GM18951 (cell line): ENCODE results near the gene FOXO3.

Source experiments
- POLR2A ChIP-seq: IDR thresholded peaks from 4 replicates; pipeline ENCODE4 v1.6.1; 2011; ENCODE audit warnings: mild to moderate bottlenecking; ENCODE audit not compliant: insufficient read length, insufficient read depth; ENCODE audit errors: extremely low read depth
- in situ Hi-C: fragments of 300-500 bp; cut with MboI; formaldehyde crosslinking; loops from one replicate; pipeline ENCODE4 v1.12.0; 2022; ENCODE audit warnings: low sequenced_read_pairs, mixed read lengths, inconsistent platforms; ENCODE audit not compliant: unreplicated experiment

The FOXO3 gene

DNA sequence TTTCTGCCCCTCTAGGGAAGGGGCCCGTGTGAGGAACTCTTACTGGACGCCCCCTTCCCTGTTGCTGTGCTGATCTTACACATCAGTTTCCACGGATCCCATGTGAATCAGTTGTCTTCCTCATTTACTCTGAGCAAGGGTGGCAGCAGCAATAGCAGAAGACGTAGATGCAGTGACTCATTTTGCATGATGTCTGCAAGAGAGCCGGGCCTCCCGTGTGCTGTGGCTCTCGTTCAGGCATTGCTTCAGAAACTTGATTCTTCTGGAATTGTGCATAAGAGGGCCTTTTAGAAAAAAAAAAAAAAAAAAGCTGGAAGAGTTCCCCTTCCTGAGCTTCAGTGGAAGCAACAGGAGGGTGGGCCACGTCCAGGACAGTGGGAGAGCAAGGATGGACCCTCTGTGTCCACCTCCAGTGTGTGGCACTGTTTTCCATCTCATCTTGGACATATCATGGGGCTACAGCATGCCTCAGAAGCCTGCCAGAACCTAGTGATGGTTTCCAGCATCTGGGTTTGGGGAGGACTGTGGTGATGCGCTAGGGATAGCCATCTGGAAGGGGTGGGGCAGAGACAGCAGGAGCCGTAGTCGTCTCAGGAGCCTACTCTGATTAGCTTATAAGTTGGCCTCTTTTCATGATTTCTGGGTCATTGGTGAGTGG, 62.1 kb downstream of the FOXO3 start:
- no peak for TF ChIP-seq POLR2A

DNA sequence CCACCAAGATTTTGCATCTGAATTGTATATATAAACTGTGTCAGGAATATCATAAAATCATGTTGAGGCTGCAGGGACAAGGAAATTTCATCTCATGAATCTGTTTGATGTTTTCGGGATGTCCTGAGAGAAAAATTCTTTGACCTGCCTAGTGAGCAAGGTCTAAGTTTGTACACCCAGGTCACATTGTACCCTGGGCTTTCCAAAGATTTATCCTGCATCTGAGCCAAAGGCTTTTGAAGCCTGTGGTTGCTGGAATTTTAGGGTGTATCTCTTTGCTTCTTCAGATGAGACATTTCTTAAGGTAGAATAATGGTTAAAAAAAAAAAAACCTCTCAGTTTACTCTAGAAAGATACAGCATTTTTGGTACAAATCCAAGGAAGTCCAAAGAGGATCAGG, 63.3 kb downstream of the FOXO3 start:
- in situ Hi-C loops: no loop called here
- no peak for TF ChIP-seq POLR2A

More for the DNA sequence above, 62.1 kb downstream of the FOXO3 start:
- in situ Hi-C loops: no loop called here

DNA sequence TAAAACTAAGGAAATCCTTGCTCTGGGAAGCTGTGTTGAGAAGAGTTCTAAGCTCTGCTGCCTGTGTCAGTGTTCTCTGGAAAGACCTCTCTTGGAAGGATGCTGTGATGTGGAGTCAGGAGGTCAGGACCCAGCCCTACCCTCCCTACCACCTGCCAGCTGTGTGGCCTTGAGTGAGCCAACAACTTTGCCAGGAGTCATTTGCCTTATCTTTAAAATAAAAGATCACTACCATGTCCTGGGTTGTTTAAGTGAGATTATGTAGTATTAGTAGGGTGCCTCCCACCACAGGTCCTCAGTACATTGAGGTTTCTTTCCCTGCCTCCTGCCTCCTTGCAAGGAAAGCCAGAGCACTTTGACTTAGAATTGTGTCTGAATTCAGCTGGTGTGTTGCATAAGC, 64.9 kb downstream of the FOXO3 start:
- TF ChIP-seq POLR2A: no peak
- in situ Hi-C loops: no loop called here

DNA sequence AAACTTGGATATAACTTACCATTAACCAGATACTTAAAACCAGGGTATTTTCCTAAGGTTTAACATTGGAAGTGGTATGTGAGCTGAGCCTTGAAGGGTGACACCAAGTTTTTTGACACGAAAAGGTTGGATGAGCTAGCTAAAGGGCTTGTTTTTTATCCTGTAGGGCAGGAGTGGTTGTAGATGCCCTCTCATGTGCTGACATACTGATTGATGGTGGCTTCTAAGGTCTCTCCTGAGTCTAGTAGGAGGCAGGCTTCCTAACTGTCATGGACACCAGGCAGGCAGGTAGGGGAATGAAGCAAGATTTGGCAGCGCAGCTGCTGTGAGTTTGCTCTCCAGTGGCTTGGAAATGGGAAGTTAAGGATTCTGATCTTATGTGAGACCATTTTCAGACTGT, 66.1 kb downstream of the FOXO3 start:
- in situ Hi-C loops: no loop called here
- TF ChIP-seq POLR2A: no peak

DNA sequence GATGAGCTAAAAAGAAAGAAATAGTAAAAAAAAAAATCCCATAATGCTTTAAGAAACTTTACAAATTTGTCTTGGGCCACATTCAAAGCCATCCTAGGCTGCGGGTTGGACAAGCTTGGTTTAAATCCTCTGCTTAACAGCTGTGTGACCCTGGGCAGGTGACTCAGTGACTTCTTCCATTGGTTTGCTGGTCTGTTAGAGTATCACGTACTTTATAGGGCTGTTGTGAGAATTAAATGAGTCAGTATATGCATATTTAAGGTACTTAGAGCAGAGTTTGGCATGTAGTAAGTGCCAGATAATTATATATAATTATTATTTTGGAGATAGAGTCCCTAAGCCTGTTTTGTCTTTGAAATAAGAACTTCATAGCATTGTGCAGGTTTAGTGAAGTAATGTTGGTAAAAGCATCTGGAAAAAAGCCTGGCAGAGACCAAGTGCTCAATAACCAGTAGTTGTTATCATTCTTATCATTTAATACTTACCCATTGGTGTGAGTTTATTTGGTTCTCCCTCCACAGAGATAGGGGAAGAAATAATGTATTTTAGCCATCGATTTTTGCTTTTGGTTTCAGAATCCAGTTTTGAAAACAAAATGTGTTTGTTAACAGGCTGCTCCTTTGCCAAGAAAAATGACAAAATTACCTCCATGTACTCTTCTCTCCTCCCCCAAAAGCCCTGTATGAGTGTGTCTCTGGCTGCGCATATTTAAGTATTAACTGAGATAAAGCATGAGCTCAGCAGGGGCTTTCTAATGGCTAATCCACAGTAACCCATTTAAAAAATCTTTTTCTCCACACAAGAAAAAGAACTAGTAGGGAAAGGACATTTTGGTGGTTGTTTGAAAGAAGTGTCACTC, 67.2 kb downstream of the FOXO3 start:
- TF ChIP-seq POLR2A: no peak
- in situ Hi-C loops: no loop called here

DNA sequence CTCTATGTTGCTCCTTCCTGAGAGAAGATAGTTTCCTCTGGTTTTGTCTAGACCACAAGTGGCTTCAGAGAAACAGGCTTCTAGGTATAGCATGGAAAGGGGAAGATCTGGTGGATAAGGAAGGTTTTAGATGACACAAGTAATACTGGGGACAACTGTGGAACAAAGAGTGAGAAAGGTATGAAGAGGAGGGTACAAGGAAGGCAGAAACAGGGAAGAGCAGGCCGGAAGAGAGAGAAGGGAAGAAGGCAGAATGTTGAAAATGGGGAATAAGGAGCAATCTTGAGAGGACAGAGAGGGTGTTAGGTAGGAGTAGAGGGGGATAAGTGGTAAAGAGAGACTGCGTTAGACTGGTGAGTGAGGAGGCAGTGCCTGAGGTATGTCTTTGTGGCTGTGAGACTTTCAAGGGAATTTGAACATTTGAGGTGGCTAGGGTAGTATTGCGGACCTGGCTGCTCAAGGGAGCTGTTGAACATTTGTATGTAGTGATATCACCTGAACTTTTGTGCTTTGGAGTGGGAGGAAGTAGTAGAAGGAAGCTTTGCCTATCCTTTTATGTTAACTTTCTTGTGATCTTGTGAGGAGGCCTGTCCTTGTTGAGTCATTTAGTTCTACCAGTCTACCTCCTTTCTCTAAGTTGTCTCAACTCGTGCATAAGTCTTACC, 69.5 kb downstream of the FOXO3 start:
- in situ Hi-C loops: no loop called here

DNA sequence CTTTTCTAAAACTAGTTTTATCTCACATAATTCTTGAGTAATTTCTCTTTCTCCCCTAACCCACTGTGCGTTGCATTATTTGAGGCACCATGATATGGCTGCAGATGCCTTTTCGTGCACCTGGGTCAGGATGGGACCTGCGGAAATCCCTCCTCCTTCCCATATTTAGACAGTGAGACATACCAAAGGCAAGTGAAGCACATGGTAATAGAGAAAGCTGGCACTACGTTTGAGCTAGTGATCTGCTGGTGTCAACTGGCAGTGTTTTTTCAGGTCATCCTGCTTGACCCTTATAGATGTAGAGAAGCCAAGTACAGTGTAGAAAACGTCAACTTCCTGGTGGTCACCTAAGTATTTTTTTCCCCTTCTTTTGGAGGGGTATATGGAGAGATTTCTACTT, 71.7 kb downstream of the FOXO3 start:
- in situ Hi-C loops: no loop called here
- no peak for TF ChIP-seq POLR2A

More for the DNA sequence above, 69.5 kb downstream of the FOXO3 start:
- TF ChIP-seq POLR2A: no peak

DNA sequence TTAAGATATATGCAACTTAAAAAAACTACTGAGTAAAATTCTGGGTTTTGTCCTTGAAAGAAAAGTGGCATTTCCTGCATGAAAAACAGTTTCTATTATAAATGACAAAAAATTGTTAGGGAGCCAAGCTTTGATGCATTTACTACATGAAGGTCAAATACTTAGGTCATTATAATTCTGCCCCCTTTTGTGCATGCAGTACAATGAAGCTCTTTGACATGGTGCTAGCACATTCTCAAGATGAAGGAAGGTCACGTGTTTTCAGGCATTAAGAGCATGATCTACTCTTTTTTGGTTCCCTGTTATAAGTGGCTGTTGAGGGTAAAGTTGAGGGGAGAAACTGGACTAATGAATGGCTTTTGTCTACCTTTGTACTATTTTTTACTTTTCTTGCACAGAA, 72.7 kb downstream of the FOXO3 start:
- TF ChIP-seq POLR2A: no peak
- in situ Hi-C loops: no loop called here

DNA sequence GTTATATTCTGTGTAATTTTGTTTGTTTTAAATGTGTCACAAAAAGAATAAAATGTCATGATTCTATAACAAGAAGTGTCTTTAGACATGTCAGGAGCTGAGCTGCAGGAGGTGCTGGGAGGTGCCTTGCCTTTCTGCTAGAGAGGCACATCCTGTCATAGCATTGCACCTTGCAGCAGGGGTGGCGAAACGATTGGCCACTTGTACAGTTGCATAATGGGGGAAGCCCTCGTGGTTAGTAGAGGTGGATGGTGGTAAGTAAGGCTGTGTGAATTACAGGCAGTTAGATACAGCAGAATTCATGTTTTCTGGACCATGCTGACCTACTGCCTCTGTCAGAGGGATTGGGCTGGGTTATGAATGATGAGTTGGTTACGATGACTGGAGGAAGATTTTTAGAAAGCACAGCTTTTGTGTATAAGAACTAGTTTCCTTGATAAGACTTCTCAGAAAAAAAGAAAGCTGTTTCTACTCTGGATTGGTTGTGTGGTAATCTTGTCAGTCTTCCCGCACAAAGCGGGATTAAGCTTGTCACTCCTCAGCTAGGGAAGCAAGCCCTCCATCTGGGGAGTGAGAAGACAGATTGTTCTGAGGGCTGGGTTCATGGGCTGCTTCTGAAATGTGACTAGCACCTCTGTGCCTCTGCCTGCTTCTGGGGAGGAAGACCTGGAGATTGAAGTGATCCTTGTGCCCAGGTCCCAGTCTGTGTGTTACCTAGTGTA, 74.9 kb downstream of the FOXO3 start:
- TF ChIP-seq POLR2A: no peak
- in situ Hi-C loops: no loop called here

DNA sequence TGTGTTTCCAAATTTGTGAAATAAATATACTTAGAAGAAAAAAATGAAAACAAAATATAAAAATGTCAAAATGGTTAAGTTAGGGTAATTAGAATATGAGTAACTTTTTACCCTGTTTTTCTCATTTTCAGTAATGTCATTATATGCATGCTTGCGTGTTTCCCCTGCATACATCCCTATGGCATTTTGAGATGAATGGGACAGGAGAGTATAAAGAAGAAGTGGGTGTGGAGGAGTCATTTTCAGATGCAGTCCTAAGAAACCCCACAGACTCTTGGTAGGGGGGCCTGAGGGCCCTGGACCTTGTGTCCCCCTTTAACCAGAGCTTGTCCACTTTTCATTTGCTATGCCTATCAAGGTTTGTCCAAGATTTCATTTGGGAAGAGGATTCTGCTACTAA, 77.2 kb downstream of the FOXO3 start:
- TF ChIP-seq POLR2A: no peak
- in situ Hi-C loops: no loop called here

DNA sequence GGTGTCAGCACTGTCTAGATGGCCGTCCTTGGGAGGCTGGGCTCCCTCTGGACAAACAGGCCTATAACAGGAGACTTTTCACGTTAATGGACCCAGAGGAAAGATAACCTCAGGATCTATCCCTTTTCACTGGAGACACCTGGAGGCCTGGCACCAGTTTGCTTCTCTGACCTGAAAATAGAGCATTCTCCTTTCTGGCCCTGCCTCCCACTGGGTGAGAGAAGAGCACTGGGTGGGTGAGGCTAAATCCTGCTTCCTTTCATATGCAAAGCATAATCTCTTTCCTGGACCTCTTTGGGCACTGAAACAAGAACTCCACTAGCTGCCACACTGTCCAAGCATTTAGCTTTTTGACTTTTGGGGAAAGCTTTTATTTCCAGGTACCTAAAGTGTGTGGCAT, 78.3 kb downstream of the FOXO3 start:
- no peak for TF ChIP-seq POLR2A
- in situ Hi-C loops: no loop called here

DNA sequence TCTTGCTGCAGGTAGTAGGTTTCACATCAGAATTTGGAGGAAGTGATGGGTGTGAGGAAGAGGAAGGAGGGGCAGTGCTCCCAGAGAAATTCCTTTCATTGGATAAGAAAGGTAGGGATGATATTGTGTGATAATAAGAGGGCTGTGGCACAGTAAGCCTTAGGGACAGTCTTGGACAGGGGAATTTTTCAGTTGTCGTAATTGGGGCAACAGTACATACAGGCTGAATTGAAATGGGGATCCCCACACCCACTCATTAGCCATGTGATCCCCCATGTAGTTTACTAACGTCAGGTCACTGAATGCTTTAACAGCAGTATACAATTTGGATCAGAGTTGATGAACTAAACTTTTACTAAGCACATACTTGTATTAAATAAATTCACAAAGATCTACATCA, 79.4 kb downstream of the FOXO3 start:
- no peak for TF ChIP-seq POLR2A
- in situ Hi-C loops: no loop called here

DNA sequence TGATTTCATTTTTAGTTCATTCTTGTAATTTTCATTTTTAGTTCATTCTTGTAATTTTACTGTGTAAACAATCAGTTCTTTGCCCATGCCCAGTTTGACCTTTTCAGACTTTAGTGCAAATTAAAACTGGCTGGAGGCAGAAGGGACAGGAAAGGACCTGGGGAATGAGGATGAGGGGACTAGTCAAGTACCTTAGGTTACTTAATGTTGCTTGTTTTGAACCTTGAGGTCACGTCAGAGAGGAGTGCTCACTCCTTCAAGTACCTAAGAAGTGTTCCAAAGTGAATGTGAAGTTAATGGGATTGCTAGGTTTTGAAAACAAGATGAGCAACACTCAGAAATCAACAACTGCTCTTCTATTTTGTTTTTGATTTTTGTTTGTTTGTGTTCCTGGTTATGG, 82.5 kb downstream of the FOXO3 start:
- in situ Hi-C loops: no loop called here
- no peak for TF ChIP-seq POLR2A

DNA sequence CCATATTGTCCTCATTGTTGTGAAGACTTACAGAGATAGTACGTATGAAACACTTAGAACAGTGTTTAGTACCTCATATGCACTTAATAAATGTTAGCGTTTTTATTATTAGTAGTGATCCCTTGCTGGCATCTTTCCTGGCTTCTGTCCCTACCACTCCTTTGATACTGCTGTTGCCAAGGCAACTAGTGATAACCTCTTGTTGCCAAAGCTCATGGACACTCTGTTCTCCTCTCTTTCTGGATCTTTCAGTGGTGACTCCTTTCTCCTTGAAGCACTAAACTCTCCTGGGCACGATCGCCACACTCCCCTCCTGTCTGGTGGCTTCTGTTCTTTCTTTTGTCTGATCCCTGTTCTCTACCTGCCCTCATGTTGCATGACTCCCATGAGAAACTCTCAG, 83.5 kb downstream of the FOXO3 start:
- in situ Hi-C loops: no loop called here
- no peak for TF ChIP-seq POLR2A

DNA sequence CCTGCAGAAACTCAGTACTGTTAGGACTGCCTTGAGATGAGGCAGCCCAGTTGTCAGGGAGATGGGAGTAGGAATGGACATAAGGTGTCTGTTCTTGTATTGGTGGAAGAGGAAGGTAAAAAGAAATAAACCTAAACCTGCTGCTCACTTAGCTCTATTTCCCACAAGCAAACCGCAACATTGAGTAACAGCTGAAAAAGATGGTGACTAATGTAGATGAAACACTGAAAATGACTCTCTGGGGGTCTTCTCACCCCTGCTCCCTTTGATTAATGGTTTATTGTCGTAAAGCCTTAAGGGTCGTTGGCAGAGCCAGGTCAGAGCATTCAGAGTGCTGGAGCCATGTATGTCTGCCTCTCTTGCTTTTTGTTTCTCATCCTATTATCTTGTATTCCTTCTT, 87.5 kb downstream of the FOXO3 start:
- in situ Hi-C loops: no loop called here
- no peak for TF ChIP-seq POLR2A
